HepG2 (cell line): ENCODE results near the gene PACS1. TPM values are rescaled to one million over a fixed set of nuclear protein-coding genes. Genes with fewer than 3 reads are reported as not detected.

Source experiments
- ATAC-seq: fragments of 200-7000 bp; cut with Tn5 transposase; 3 replicates; pipeline ENCODE4 v1.9.1; 2020; ENCODE audit warnings: mild to moderate bottlenecking, moderate library complexity
- BruUV-seq: library from RNA; stranded (reverse); fragments of 400-500 nt; replicated peaks from 2 replicates; lab custom pipeline; 2021; lab: Mats Ljungman, UMichigan
- CTCF ChIA-PET: fragments of 300-600 bp; formaldehyde crosslinking; extraction: SDS; loops from one replicate; lab custom pipeline; 2021; ENCODE audit warnings: low total read pairs, inconsistent platforms, low intra/inter-chr PET ratio; lab: Yijun Ruan, JAX
- POLR2A ChIA-PET: fragments of 350-600 bp; sonication (Branson Sonifier 250); formaldehyde crosslinking; loops from one replicate; lab custom pipeline; 2020; ENCODE audit warnings: antibody characterized with exemption, inconsistent platforms; lab: Yijun Ruan, JAX
- DNase-seq: peaks from one replicate; pipeline ENCODE4 v3.0.0-alpha.2; 2015; ENCODE audit warnings: low spot score
- FAIRE-seq: peaks from 3 replicates; lab custom pipeline; 2011; peaks lifted over from hg19 to GRCh38; lab: Jason Lieb, UNC
- H2AFZ ChIP-seq: one replicate; pipeline ENCODE4 v1.6.1; 2011; ENCODE audit warnings: low read length, inconsistent platforms
- H3K27ac ChIP-seq: fragments of 300-600 bp; 3 replicates; pipeline ENCODE4 v1.8.0; 2011; ENCODE audit warnings: mixed run types, mild to moderate bottlenecking, mixed read lengths, low read length, inconsistent platforms; ENCODE audit not compliant: insufficient read depth; ENCODE audit errors: extremely low read length
- H3K27me3 ChIP-seq, 2 experiments: fragments of 200-600 bp in 1 of 2; 2 replicates in 1 of 2; 3 replicates in 1 of 2; pipeline versions ENCODE4 v1.6.0 to v1.8.0; 2011; ENCODE audit warnings: low read length in 2 of 2, mild to moderate bottlenecking in 2 of 2, moderate library complexity in 2 of 2, inconsistent platforms in 1 of 2; ENCODE audit not compliant: insufficient read depth in 2 of 2, control insufficient read depth in 1 of 2
- H3K36me3 ChIP-seq, 2 experiments: fragments of 200-600 bp in 1 of 2; replicated peaks in 1 of 2; 2 replicates in 1 of 2; 3 replicates in 1 of 2; pipeline versions ENCODE4 v1.5.1 to v1.8.0; 2011; ENCODE audit warnings: low read length in 2 of 2, inconsistent platforms in 1 of 2; ENCODE audit not compliant: insufficient read depth in 2 of 2, control insufficient read depth in 1 of 2
- H3K4me1 ChIP-seq: 2 replicates; pipeline ENCODE4 v1.5.1; 2012; ENCODE audit warnings: low read length, inconsistent platforms; ENCODE audit not compliant: insufficient read depth
- H3K4me2 ChIP-seq: 2 replicates; pipeline ENCODE4 v1.6.0; 2011; ENCODE audit warnings: low read depth, low read length, inconsistent platforms
- H3K4me3 ChIP-seq, 3 experiments: fragments of 200-600 bp in 1 of 3; sonication (generic), shearing (Covaris generic) in 1 of 3; replicated peaks in 1 of 3; 2 replicates each; pipeline ENCODE4 v1.5.1; 2011 to 2016; ENCODE audit warnings: low read length in 3 of 3, inconsistent platforms in 2 of 3, low read depth in 2 of 3, mild to moderate bottlenecking in 2 of 3, control low read depth in 1 of 3, mixed read lengths in 1 of 3; ENCODE audit not compliant: insufficient read depth in 1 of 3
- H3K79me2 ChIP-seq: one replicate; pipeline ENCODE4 v1.6.1; 2011; ENCODE audit warnings: low read length, inconsistent platforms; ENCODE audit not compliant: insufficient read depth
- H3K9ac ChIP-seq: 2 replicates; pipeline ENCODE4 v1.6.0; 2011; ENCODE audit warnings: mild to moderate bottlenecking, low read depth, low read length, inconsistent platforms; ENCODE audit not compliant: insufficient read depth
- H3K9me3 ChIP-seq: 2 replicates; pipeline ENCODE4 v1.5.1; 2012; ENCODE audit warnings: mild to moderate bottlenecking, low read length
- H4K20me1 ChIP-seq: 2 replicates; pipeline ENCODE4 v1.6.0; 2011; ENCODE audit warnings: inconsistent platforms, mild to moderate bottlenecking, low read length, moderate library complexity; ENCODE audit not compliant: insufficient read depth
- CEBPG ChIP-seq: IDR thresholded peaks from 2 replicates; pipeline ENCODE4 v1.6.1; 2016
- DZIP1 ChIP-seq: sonication (generic); formaldehyde crosslinking; IDR thresholded peaks from 2 replicates; pipeline ENCODE4 v1.5.0; 2020; ENCODE audit warnings: mild to moderate bottlenecking, missing genetic modification reagents
- FOXK1 ChIP-seq: sonication (generic); formaldehyde crosslinking; IDR thresholded peaks from 2 replicates; pipeline ENCODE4 v1.4.0; 2020; ENCODE audit warnings: low read depth, missing genetic modification reagents, borderline replicate concordance
- HMGXB3 ChIP-seq: sonication (generic); formaldehyde crosslinking; IDR thresholded peaks from 2 replicates; pipeline ENCODE4 v1.4.0; 2020; ENCODE audit warnings: missing genetic modification reagents, borderline replicate concordance
- HNRNPUL1 ChIP-seq: fragments of 200-400 bp; formaldehyde crosslinking; IDR thresholded peaks from 2 replicates; pipeline ENCODE4 v1.6.1; 2017; ENCODE audit warnings: low read depth, mild to moderate bottlenecking, low read length, moderate library complexity
- KDM6A ChIP-seq: IDR thresholded peaks from 2 replicates; pipeline ENCODE4 v1.6.1; 2016; ENCODE audit warnings: low read depth
- NFIB ChIP-seq: sonication (generic); formaldehyde crosslinking; IDR thresholded peaks from 2 replicates; pipeline ENCODE4 v1.9.0; 2021; ENCODE audit warnings: missing genetic modification reagents, mild to moderate bottlenecking, borderline replicate concordance
- RAD51 ChIP-seq: fragments of 450-650 bp; IDR thresholded peaks from 2 replicates; pipeline ENCODE4 v1.6.1; 2016; ENCODE audit warnings: borderline replicate concordance
- ZHX2 ChIP-seq, 2 experiments: sonication (generic) in 1 of 2; formaldehyde crosslinking in 1 of 2; IDR thresholded peaks; 2 replicates each; pipeline versions ENCODE4 v1.6.1 to v1.9.0; 2014 to 2022; ENCODE audit warnings: antibody characterized with exemption in 1 of 2, borderline replicate concordance in 1 of 2, inconsistent platforms in 1 of 2, low read depth in 1 of 2, missing genetic modification reagents in 1 of 2
- ZNF619 ChIP-seq: sonication (generic); formaldehyde crosslinking; IDR thresholded peaks from 2 replicates; pipeline ENCODE4 v1.4.0; 2020; ENCODE audit warnings: mild to moderate bottlenecking, missing genetic modification reagents
- WGBS: methylation state at CpG from one replicate; pipeline ENCODE4 v1.1.6; 2017; ENCODE audit warnings: low lambda C conversion rate; 5-methylcytosine and 5-hydroxymethylcytosine counted together
- in situ Hi-C: cut with HindIII; loops from 2 replicates; pipeline ENCODE4 v1.10.0; 2017; ENCODE audit warnings: low pct_unique_long_range_greater_than_20kb; ENCODE audit not compliant: extremely low pct_ligation_motif_present
- intact Hi-C: fragments of 100-400 bp; cut with micrococcal nuclease; formaldehyde crosslinking; loops from one replicate; pipeline ENCODE4 v1.10.0; 2022; ENCODE audit not compliant: unreplicated experiment
- polyA plus RNA-seq, 8 experiments: library from polyadenylated mRNA; depleted of rRNA in 3 of 8; stranded (reverse) in 7 of 8; unstranded in 1 of 8; fragments of >200 nt; fragmentation: Illumina TruSeq in 4 of 8; extraction: Trizol in 4 of 8; gene quantifications; 2 replicates each; pipeline versions ENCODE4 v1.2.1 to v1.2.3, GENCODE V29; 2011 to 2016; ENCODE audit warnings: low read depth in 4 of 8, missing spikeins in 1 of 8, mixed read lengths in 1 of 8; ENCODE audit not compliant: insufficient read depth in 1 of 8
- total RNA-seq, 5 experiments: library from RNA; depleted of rRNA; stranded (reverse); fragments of >200 nt; fragmentation: Illumina TruSeq; extraction: Trizol; gene quantifications; 2 replicates each; pipeline ENCODE4 v1.2.3, GENCODE V29; 2016; ENCODE audit warnings: low read depth in 1 of 5

The PACS1 gene
- total and polyA plus RNA-seq, 2 of the 13 experiments (the other 11 are each of a cell fraction or from before 2014, with no cell fraction given), result 7.6 to 8.6 TPM

DNA sequence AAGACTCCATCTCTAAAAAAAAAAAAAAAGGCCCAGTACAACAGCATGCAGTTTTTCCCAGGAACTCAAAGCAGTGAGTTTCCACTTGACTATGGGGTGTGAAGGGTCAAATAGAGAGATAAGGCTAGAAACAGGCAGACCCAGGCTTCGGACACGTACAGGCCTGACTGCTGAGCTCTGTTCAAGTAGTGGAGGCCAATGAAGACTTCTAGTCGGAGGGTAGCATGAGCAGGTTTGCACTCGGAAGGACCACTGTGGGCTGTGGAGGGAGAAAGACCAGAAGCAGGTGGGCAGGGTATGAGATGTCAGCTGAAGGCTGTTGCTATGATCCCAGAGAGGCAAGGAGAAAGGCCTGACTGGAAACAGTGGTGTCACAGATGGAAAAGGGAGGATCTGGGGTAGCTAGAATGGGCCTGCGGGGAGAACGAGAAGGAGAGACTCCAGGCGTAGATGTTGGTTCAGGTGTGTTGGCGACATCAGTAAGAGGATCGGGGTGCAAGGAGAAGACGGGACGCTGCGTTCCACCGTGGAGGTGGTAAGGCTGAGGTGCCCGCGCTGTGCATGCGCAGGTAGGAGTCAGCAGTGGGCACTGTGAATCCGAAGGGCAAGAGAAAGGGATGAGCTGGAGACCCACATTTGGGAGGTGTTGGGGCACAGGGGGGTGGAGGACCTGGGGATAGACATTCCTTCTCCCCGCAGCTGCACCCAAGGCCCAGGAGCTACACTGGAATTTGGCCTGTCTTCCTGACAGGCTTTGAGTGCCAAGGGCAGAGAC is 149.0 kb downstream of the PACS1 start:
- Histone ChIP-seq H4K20me1 (no peaks in the 10 kb centered on the region), H2AFZ (no peak overlapping the region), H3K9ac (no peak overlapping the region), H3K27ac (no peak overlapping the region), H3K36me3 (peaks cover 14 to 26% of the 10 kb centered on the region in 2 experiments), H3K4me1 (peaks cover 5% of the 10 kb centered on the region; the same call in 1 of the 2 replicates), H3K27me3 (no peaks in the 10 kb centered on the region), H3K4me2 (no peak overlapping the region), H3K4me3 (no peak overlapping the region), H3K79me2 (no peaks in the 10 kb centered on the region), H3K9me3 (no peaks in the 10 kb centered on the region)
- no peak for ATAC-seq
- intact Hi-C loops (no loop called here), in situ Hi-C loops (no loop called here)
- no TSS peak for BruUV-seq
- ChIA-PET POLR2A (no interaction called here), CTCF (interaction anchor here (0.7 kb wide), 1 partner anchor 140 kb away, joined by 4 read pairs; no protein-coding TSS in a partner anchor)
- FAIRE-seq, result no peak
- 94% methylated on average over 18 of the region's 18 CpGs for WGBS
- no peak for DNase-seq
- TF ChIP-seq DZIP1 (CRISPR knock-in tag) (no peak), KDM6A (no peak), HNRNPUL1 (no peak), RAD51 (no peak), ZNF619 (no peak), ZHX2 (IDR thresholded peaks at IDR 0.05; ENCODE audit: low read depth) (no peak), ZHX2 (CRISPR knock-in tag; IDR thresholded peaks at IDR 0.05; ENCODE audit: borderline replicate concordance) (no peak), NFIB (CRISPR knock-in tag) (no peak), HMGXB3 (CRISPR knock-in tag) (no peak), CEBPG (CRISPR knock-in tag) (no peak), FOXK1 (CRISPR knock-in tag) (no peak)
